ENCODE data around the gene FLYWCH1.

GRCh38 chr16:2971134-2971984 lies 59.6 kb downstream of the FLYWCH1 start:
- TF ChIP-seq, protein P1, sequence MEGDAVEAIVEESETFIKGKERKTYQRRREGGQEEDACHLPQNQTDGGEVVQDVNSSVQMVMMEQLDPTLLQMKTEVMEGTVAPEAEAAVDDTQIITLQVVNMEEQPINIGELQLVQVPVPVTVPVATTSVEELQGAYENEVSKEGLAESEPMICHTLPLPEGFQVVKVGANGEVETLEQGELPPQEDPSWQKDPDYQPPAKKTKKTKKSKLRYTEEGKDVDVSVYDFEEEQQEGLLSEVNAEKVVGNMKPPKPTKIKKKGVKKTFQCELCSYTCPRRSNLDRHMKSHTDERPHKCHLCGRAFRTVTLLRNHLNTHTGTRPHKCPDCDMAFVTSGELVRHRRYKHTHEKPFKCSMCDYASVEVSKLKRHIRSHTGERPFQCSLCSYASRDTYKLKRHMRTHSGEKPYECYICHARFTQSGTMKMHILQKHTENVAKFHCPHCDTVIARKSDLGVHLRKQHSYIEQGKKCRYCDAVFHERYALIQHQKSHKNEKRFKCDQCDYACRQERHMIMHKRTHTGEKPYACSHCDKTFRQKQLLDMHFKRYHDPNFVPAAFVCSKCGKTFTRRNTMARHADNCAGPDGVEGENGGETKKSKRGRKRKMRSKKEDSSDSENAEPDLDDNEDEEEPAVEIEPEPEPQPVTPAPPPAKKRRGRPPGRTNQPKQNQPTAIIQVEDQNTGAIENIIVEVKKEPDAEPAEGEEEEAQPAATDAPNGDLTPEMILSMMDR (IDR thresholded peaks at IDR 0.05) = no peak
- TF ChIP-seq EZH2 (IDR thresholded peaks at IDR 0.05; ENCODE audit: borderline replicate concordance, insufficient read depth, low read depth, low read length, poor library complexity, severe bottlenecking) = no peak

Data from B cell (primary cell).